Measurements from ENCODE around the gene FEM1B. TPM values are rescaled to one million over a fixed set of nuclear protein-coding genes. Genes with fewer than 3 reads are reported as not detected.

Gene FEM1B
- total RNA-seq, 1 experiment from 2014 or later = 47.3 TPM

DNA sequence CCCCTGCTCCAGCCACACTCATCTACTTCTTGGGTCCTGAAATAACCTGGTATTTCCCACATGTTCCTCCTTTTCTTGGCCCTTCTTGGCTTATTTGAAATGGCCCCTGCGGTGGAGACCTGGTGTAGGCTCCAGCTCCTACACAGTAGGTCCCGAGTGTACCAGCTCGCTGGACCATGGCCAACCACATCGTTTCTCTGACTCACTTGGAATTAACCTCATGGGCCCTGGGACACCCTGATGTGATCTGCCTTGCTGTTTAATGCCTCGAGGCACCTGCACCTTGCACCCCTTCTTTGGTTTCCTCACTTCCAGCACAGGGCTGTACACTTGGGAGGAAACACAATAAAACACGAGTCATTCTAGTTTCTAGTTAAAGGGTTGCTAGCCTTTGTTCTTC is 60.3 kb downstream of the FEM1B start:
- no peaks in the 10 kb centered on the region for H3K27me3 ChIP-seq (replicated peaks; ENCODE audit: insufficient read depth, low read depth, low read length, poor library complexity)
- no peaks in the 10 kb centered on the region for H3K9me3 ChIP-seq (ENCODE audit: low read depth, low read length, poor library complexity, severe bottlenecking)
- H3K4me3 ChIP-seq (ENCODE audit: low read depth, low read length, poor library complexity, severe bottlenecking) = no peak overlapping the region
- H3K36me3 ChIP-seq (ENCODE audit: insufficient read depth, low read length, poor library complexity, severe bottlenecking) = no peaks in the 10 kb centered on the region
- CTCF ChIA-PET = no interaction called here
- H3K4me1 ChIP-seq (ENCODE audit: insufficient read depth, low read length, poor library complexity, severe bottlenecking) = no peaks in the 10 kb centered on the region
- H3K27ac ChIP-seq (ENCODE audit: low read depth, low read length, poor library complexity, severe bottlenecking) = no peak overlapping the region
- POLR2A ChIA-PET (ENCODE audit: low non-redundant PET) = no interaction called here
- TF ChIP-seq, protein P1, sequence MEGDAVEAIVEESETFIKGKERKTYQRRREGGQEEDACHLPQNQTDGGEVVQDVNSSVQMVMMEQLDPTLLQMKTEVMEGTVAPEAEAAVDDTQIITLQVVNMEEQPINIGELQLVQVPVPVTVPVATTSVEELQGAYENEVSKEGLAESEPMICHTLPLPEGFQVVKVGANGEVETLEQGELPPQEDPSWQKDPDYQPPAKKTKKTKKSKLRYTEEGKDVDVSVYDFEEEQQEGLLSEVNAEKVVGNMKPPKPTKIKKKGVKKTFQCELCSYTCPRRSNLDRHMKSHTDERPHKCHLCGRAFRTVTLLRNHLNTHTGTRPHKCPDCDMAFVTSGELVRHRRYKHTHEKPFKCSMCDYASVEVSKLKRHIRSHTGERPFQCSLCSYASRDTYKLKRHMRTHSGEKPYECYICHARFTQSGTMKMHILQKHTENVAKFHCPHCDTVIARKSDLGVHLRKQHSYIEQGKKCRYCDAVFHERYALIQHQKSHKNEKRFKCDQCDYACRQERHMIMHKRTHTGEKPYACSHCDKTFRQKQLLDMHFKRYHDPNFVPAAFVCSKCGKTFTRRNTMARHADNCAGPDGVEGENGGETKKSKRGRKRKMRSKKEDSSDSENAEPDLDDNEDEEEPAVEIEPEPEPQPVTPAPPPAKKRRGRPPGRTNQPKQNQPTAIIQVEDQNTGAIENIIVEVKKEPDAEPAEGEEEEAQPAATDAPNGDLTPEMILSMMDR (conservative IDR thresholded peaks at IDR 0.05; ENCODE audit: low read depth, low read length) = no peak
- no peak for TF ChIP-seq EZH2 (IDR thresholded peaks at IDR 0.05; ENCODE audit: borderline replicate concordance, low read depth, low read length, poor library complexity, severe bottlenecking)
- no peak for DNase-seq (ENCODE audit: low spot score)
- intact Hi-C loops (cut with micrococcal nuclease; ENCODE audit: unreplicated experiment) = no loop called here
- BruUV-seq (replicated peaks) = no TSS peak

DNA sequence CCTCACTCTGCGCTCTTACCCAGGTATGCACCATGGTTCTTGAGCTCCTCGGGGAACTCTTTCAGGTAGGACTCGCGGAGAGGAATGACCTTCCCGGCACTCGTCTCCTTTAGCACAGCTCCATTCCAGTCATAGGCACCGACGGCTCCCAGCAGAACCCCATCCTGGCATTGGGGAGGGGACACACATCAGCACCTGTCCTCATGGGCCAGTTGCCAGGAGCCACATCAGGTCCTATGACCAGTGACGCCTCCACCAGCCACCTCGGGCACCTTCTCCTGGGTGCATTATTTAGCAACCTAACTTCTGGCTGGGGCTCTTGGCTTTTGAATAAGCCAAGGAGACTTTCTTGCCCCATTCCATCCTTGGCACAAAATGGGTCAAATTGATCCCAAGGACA is 61.9 kb downstream of the FEM1B start:
- Histone ChIP-seq H3K27me3 (replicated peaks; ENCODE audit: insufficient read depth, low read depth, low read length, poor library complexity) (no peaks in the 10 kb centered on the region), H3K4me1 (ENCODE audit: insufficient read depth, low read length, poor library complexity, severe bottlenecking) (no peaks in the 10 kb centered on the region), H3K36me3 (ENCODE audit: insufficient read depth, low read length, poor library complexity, severe bottlenecking) (no peaks in the 10 kb centered on the region), H3K4me3 (ENCODE audit: low read depth, low read length, poor library complexity, severe bottlenecking) (no peak overlapping the region), H3K9me3 (ENCODE audit: low read depth, low read length, poor library complexity, severe bottlenecking) (no peaks in the 10 kb centered on the region), H3K27ac (ENCODE audit: low read depth, low read length, poor library complexity, severe bottlenecking) (no peak overlapping the region)
- no TSS peak for BruUV-seq (replicated peaks)
- intact Hi-C loops (cut with micrococcal nuclease; ENCODE audit: unreplicated experiment) = no loop called here
- DNase-seq (ENCODE audit: low spot score) = no peak
- no peak for TF ChIP-seq EZH2 (IDR thresholded peaks at IDR 0.05; ENCODE audit: borderline replicate concordance, low read depth, low read length, poor library complexity, severe bottlenecking)
- TF ChIP-seq, protein P1 (conservative IDR thresholded peaks at IDR 0.05; ENCODE audit: low read depth, low read length) = no peak
- POLR2A ChIA-PET (ENCODE audit: low non-redundant PET) = no interaction called here
- CTCF ChIA-PET = no interaction called here

DNA sequence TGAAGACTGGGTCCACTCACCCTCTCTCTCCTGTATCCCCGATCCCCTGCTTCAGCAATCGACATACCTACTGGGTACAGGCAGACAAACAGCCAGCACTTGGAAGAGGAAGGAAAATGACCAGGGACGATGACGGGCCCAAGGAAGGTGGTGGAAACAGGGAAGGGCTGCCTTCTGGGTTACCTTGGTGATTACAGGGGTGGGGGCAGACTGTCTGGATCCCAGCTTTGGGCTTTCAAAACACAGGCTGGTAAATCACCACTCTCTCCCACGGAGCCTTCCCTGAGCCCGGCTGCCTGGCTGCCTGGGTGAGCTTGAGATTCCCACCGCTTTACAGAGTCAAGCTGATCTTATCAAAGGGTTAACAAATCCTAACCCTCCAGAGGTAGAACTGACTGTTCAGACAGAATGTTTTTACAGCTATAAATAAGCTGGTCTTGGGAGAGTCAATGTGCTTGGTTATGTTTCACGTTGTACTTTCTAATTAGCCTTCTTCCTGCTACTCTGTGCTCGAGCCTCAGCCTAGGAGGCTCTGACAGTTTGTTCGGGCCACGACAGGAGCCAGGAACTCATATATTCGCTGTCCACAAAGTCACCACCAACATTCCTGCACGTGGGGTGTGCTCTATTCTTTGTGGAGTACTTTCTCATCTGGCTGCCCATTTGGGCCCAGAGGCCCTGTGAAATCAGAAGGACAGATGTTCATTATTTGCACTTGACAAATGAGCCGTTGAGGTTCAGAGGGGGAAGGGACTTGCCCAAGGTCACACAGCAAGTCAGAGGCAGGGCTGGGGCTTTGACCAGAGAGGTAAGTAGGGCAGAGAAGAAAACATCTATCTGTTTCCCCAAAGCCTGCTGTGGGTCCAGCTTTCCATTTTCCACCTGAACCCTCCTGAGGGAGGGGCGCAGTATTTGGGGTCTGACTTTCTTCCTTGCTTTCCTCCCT is 63.5 kb downstream of the FEM1B start:
- no peak for DNase-seq (ENCODE audit: low spot score)
- BruUV-seq (replicated peaks) = no TSS peak

More for the DNA sequence above, 63.5 kb downstream of the FEM1B start:
- H3K27me3 ChIP-seq (replicated peaks; ENCODE audit: insufficient read depth, low read depth, low read length, poor library complexity) = no peaks in the 10 kb centered on the region
- intact Hi-C loops (cut with micrococcal nuclease; ENCODE audit: unreplicated experiment) = no loop called here
- CTCF ChIA-PET = no interaction called here
- no peak overlapping the region for H3K27ac ChIP-seq (ENCODE audit: low read depth, low read length, poor library complexity, severe bottlenecking)
- no peaks in the 10 kb centered on the region for H3K36me3 ChIP-seq (ENCODE audit: insufficient read depth, low read length, poor library complexity, severe bottlenecking)
- H3K9me3 ChIP-seq (ENCODE audit: low read depth, low read length, poor library complexity, severe bottlenecking) = no peaks in the 10 kb centered on the region
- no peak for TF ChIP-seq EZH2 (IDR thresholded peaks at IDR 0.05; ENCODE audit: borderline replicate concordance, low read depth, low read length, poor library complexity, severe bottlenecking)
- POLR2A ChIA-PET (ENCODE audit: low non-redundant PET) = no interaction called here
- no peaks in the 10 kb centered on the region for H3K4me1 ChIP-seq (ENCODE audit: insufficient read depth, low read length, poor library complexity, severe bottlenecking)
- H3K4me3 ChIP-seq (ENCODE audit: low read depth, low read length, poor library complexity, severe bottlenecking) = no peak overlapping the region

Data from A673 (cell line).